Lower leg skin (tissue), 3 donors: Measurements from ENCODE around the gene YAE1.

Source experiments
- POLR2A ChIP-seq, 2 donors: fragments of 450-650 bp; IDR thresholded peaks; one replicate each; pipeline ENCODE4 v1.6.1; 2016 to 2017; ENCODE audit warnings: antibody characterized with exemption in 2 of 2, mild to moderate bottlenecking in 1 of 2, moderate library complexity in 1 of 2
- TF ChIP-seq, protein P1 (sequence below), 3 donors: fragments of 450-650 bp; IDR thresholded peaks; one replicate each; pipeline ENCODE4 v1.5.1; 2016; ENCODE audit warnings: antibody characterized with exemption in 3 of 3, mild to moderate bottlenecking in 3 of 3, moderate library complexity in 2 of 3

DNA sequence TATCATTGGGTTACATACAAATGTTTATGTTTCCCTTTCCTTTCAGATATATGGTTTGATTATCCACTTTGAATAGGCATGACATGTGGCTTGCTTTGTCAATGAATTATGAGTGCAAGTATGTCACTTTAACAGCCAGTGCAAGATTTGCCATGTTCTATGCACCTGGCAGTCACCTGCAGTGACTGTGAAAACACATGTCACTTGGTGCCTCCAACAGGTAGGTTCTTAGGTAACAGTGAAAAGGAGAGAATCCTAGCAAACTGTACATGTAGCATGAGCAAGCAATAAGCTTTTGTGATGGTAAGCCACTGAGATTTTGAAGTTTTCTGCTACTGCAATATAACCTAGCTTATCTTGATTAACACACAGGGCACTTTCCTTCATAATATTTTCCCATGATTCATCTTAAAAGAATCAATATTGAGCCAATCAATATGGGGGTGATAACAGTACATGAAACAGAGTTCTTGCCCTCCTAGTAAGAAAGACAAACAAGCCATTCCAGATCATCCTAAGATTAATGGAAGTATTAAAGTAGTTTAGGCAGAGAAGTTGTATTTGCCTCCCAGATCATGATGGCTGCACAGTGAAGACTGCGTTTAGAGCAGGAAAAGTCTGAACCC is 49.3 kb downstream of the YAE1 start:
- TF ChIP-seq, protein P1, sequence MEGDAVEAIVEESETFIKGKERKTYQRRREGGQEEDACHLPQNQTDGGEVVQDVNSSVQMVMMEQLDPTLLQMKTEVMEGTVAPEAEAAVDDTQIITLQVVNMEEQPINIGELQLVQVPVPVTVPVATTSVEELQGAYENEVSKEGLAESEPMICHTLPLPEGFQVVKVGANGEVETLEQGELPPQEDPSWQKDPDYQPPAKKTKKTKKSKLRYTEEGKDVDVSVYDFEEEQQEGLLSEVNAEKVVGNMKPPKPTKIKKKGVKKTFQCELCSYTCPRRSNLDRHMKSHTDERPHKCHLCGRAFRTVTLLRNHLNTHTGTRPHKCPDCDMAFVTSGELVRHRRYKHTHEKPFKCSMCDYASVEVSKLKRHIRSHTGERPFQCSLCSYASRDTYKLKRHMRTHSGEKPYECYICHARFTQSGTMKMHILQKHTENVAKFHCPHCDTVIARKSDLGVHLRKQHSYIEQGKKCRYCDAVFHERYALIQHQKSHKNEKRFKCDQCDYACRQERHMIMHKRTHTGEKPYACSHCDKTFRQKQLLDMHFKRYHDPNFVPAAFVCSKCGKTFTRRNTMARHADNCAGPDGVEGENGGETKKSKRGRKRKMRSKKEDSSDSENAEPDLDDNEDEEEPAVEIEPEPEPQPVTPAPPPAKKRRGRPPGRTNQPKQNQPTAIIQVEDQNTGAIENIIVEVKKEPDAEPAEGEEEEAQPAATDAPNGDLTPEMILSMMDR (IDR thresholded peaks at IDR 0.05) = no peak
- TF ChIP-seq POLR2A (IDR thresholded peaks at IDR 0.05) = no peak
